T-helper 1 cell (primary cell): ENCODE results near the gene SLC5A6.

Experiments
- DNase-seq, 5 donors: peaks; one replicate each; pipeline ENCODE4 v3.0.0-alpha.2; 2012 to 2020

Gene SLC5A6

DNA sequence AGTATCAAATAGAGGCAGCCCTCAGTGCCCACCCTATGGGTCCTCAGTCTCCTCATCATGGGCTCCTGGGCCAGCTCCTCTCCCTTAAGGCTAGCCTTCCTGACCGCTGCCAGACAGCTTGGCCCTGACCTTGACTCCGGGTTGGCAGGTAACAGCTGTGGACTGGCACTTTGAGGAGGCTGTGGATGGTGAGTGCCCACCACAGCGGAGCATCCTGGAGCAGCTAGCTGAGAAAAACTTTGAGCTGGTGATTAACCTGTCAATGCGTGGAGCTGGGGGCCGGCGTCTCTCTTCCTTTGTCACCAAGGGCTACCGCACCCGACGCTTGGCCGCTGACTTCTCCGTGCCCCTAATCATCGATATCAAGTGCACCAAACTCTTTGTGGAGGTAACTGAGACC is 24.1 kb upstream of the SLC5A6 start:
- DNase-seq: no peak

GRCh38 chr2:27233341-27233740 is 21.3 kb upstream of the SLC5A6 start:
- no peak for DNase-seq

GRCh38 chr2:27231921-27232320 is 19.9 kb upstream of the SLC5A6 start:
- DNase-seq: no peak

DNA sequence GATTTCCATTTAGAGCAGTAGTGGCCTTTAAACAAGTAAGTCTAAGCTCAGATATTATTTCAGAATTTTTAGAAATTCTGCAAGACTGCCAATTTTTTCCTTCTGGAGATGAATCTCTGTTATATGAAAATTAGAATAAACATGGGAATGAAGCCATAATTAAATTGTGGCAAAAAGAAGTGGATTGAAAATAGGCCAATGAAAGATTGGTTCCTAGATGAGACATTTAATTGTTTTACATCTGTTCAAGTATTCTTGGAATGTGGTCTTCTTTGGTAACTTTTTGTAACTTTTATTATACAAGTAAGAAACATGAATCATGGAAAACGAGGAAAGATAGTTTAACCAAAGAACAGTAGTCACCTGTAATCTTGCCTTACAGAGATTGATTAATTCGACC is 15.4 kb upstream of the SLC5A6 start:
- no peak for DNase-seq

DNA sequence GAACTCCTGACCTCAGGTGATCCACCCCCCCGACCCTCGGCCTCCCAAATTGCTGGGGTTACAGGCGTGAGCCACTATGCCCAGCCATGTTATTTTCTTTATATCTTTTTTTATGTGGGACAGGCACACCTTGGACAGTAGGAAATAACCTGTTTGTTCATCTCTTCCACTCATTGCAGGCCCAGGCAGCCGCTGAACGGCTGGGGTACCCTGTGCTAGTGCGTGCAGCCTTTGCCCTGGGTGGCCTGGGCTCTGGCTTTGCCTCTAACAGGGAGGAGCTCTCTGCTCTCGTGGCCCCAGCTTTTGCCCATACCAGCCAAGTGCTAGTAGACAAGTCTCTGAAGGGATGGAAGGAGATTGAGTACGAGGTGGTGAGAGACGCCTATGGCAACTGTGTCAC is 13.5 kb upstream of the SLC5A6 start:
- no peak for DNase-seq

DNA sequence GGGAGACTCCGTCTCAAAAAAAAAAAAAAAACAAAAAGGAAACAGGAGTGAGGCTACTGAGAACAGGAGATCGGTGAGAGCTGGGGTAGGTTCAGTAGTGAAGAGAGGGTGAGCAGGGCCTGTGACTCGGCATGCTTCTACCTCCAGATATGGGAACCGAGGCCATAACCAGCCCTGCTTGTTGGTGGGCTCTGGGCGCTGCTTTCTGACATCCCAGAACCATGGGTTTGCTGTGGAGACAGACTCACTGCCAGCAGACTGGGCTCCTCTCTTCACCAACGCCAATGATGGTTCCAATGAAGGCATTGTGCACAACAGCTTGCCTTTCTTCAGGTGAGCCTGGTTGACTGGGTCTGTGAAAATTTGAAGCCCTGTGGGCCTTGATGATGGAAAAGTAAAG is 11.3 kb upstream of the SLC5A6 start:
- DNase-seq: no peak

DNA sequence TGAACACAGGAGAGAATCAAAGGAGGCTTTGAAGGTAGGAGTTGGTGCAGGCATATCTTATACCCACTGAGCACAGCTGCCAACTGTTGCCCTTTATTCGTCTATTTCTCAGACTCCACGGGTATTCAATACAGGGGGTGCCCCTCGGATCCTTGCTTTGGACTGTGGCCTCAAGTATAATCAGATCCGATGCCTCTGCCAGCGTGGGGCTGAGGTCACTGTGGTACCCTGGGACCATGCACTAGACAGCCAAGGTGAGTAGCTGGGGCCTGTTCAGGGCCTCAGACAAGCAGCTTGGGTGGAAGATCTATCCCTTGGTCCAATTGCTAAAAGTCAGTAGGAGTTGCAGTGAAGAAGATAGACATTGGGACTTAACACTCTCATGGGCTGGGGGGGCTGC is 10.3 kb upstream of the SLC5A6 start:
- DNase-seq: no peak

DNA sequence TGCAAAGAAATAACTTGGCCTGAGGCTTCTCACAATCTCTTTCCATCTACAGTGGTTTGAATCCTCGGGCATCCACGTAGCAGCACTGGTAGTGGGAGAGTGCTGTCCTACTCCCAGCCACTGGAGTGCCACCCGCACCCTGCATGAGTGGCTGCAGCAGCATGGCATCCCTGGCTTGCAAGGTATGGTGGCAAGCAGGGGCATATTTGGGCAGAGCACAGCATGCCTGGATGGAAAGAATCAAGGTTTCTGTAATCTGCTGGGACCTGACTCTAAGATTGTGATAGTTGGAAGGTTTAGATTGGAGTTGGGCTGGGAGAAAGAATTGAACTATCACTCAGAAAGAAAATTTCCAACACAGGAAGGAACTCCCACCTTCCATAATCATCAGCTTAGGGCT is 9.1 kb upstream of the SLC5A6 start:
- DNase-seq: no peak

- DNase-seq: no peak
Measured at GRCh38 chr2:27220091-27220490, 8.0 kb upstream of the SLC5A6 start.

DNA sequence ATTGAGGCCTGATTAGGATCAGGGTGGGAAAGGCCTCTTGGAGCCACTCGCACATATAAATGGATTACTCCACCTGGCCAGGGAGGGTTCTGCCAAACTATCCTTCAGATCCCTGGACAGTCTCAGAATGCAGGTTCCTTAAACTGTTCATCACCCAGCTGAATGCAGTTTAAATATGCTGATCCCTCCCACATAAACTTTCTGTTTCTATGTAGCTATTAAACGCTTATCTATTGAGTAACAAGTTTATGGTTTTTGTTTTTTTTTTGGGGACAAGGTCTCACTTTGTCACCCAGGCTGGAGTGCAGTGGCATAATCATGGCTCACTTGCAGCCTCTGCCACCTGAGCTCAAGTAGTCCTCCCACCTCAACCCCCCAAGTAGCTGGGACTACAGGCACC is 7.0 kb upstream of the SLC5A6 start:
- no peak for DNase-seq

GRCh38 chr2:27218614-27219013 is 6.5 kb upstream of the SLC5A6 start:
- no peak for DNase-seq

- DNase-seq: peak; percentile 72 to 88 (median 78)
Measured at GRCh38 chr2:27217173-27218121, 5.4 kb upstream of the SLC5A6 start, which contains the start of gene CAD. Gene CAD, plus strand, starts transcription at chr2:27217369. Its CDS starts 183 bp downstream, at chr2:27217552.

DNA sequence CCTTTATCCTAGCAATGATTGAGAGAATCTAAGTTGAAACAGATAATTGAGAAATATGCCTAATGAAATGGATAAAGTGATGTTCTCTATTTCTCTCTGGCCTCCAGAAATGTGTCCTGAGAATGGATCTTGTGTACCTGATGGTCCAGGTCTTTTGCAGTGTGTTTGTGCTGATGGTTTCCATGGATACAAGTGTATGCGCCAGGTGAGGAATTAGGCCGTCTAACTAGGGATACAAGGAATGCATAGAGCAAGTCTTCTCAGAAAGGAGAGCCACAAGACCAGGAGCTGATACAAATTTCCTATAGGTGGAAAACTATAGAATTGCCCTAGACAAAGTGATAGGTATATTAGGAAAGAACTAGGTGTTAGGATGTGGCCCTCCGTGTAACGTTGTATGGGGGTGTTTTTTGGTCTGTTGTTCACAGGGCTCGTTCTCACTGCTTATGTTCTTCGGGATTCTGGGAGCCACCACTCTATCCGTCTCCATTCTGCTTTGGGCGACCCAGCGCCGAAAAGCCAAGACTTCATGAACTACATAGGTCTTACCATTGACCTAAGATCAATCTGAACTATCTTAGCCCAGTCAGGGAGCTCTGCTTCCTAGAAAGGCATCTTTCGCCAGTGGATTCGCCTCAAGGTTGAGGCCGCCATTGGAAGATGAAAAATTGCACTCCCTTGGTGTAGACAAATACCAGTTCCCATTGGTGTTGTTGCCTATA is 4.5 kb upstream of the SLC5A6 start:
- DNase-seq: no peak

DNA sequence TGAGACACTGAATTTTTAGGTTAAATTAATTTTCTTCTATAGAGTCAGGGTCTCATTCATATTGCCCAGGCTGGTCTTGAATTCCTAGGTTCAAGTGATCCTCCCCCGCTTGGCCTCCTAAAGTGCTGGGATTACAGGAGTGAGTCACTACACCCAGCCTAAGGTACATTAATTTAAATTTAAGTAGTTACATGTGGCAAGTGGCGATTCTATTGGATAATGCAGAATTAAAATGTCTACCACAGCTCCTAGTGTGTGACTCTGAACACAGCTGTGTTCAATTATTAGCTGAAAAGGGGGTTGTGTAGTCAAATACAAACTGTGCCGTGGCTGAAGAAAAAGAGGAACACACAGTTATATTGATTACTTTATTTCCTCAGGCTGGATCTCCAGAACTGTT is 2.9 kb upstream of the SLC5A6 start:
- DNase-seq: no peak

- peak; percentile 13 to 69 (median 41) for DNase-seq
Measured at GRCh38 chr2:27212626-27213471, 781 bp upstream of the SLC5A6 start.

GRCh38 chr2:27211241-27211942 is 676 bp downstream of the SLC5A6 start:
- DNase-seq: no peak

GRCh38 chr2:27209621-27210401 is 2.3 kb downstream of the SLC5A6 start:
- no peak for DNase-seq

GRCh38 chr2:27208486-27209050 is 3.5 kb downstream of the SLC5A6 start:
- no peak for DNase-seq

- DNase-seq: no peak
Measured at GRCh38 chr2:27206346-27206745, 5.7 kb downstream of the SLC5A6 start.

- DNase-seq: no peak
Measured at GRCh38 chr2:27205206-27205605, 6.9 kb downstream of the SLC5A6 start.

- no peak for DNase-seq
Measured at GRCh38 chr2:27204566-27204965, 7.5 kb downstream of the SLC5A6 start.
